HG03378 (cell line): ENCODE measurements around the gene RUNX2.
"Not testable (repeated sequence)": the region's sequence is repeated elsewhere in the genome, so short reads cannot be mapped to it uniquely, and the experiment has no call there.

Source experiments
- ATAC-seq: cut with Tn5 transposase; IDR thresholded peaks from one replicate; pipeline ENCODE4 v1.9.1; 2021; ENCODE audit warnings: mild to moderate bottlenecking, moderate library complexity; ENCODE audit not compliant: unreplicated experiment

RUNX2 gene

GRCh38 chr6:45327956-45328522 lies at the start of gene RUNX2:
Gene RUNX2 (plus strand): TSS chr6:45328330. CDS start chr6:45328727, 397 bp downstream.
- no peak for ATAC-seq

- no peak for ATAC-seq
Measured at GRCh38 chr6:45278367-45278766, 49.8 kb upstream of the RUNX2 start.

GRCh38 chr6:45286707-45287106 lies 41.4 kb upstream of the RUNX2 start:
- ATAC-seq, result not testable (repeated sequence)

- no peak for ATAC-seq
Measured at GRCh38 chr6:45289751-45290514, 38.2 kb upstream of the RUNX2 start.

- no peak for ATAC-seq
Measured at GRCh38 chr6:45293306-45293705, 34.8 kb upstream of the RUNX2 start.

- not testable (repeated sequence) for ATAC-seq
Measured at GRCh38 chr6:45294065-45294701, 33.9 kb upstream of the RUNX2 start.

GRCh38 chr6:45297320-45297719 lies 30.8 kb upstream of the RUNX2 start:
- ATAC-seq, result no peak

GRCh38 chr6:45299096-45299581 lies 29.0 kb upstream of the RUNX2 start:
- no peak for ATAC-seq

- no peak for ATAC-seq
Measured at GRCh38 chr6:45300736-45301135, 27.4 kb upstream of the RUNX2 start.

- ATAC-seq, result no peak
Measured at GRCh38 chr6:45301348-45302142, 26.6 kb upstream of the RUNX2 start.

- ATAC-seq, result no peak
Measured at GRCh38 chr6:45302832-45303231, 25.3 kb upstream of the RUNX2 start.

- no peak for ATAC-seq
Measured at GRCh38 chr6:45305546-45305945, 22.6 kb upstream of the RUNX2 start.

- no peak for ATAC-seq
Measured at GRCh38 chr6:45310118-45310788, 17.9 kb upstream of the RUNX2 start.

- no peak for ATAC-seq
Measured at GRCh38 chr6:45314146-45314545, 14.0 kb upstream of the RUNX2 start.

GRCh38 chr6:45320349-45320748 lies 7.8 kb upstream of the RUNX2 start:
- ATAC-seq, result no peak

- ATAC-seq, result no peak
Measured at GRCh38 chr6:45323656-45324224, 4.4 kb upstream of the RUNX2 start.

- no peak for ATAC-seq
Measured at GRCh38 chr6:45326698-45327417, 1.3 kb upstream of the RUNX2 start.

GRCh38 chr6:45328523-45328922 lies 393 bp downstream of the RUNX2 start:
- no peak for ATAC-seq

GRCh38 chr6:45344900-45345299 lies 16.8 kb downstream of the RUNX2 start:
- ATAC-seq, result no peak
